Progenitor cell of endocrine pancreas (in vitro differentiated cells): Measurements from ENCODE around the gene NOL11. TPM values are rescaled to one million over a fixed set of nuclear protein-coding genes. Genes with fewer than 3 reads are reported as not detected.

ENCODE experiments used
- DNase-seq: peaks from one replicate; pipeline ENCODE4 v3.0.0; 2021; ENCODE audit warnings: low spot score; ENCODE audit not compliant: unreplicated experiment
- H3K27ac Mint-ChIP-seq: 2 replicates; pipeline ENCODE4 v1.8.0; 2021; ENCODE audit warnings: mild to moderate bottlenecking, moderate library complexity, mixed read lengths
- H3K27me3 Mint-ChIP-seq: 2 replicates; pipeline ENCODE4 v1.8.0; 2021; ENCODE audit warnings: mixed read lengths
- H3K36me3 Mint-ChIP-seq: 2 replicates; pipeline ENCODE4 v1.8.0; 2022; ENCODE audit warnings: mixed read lengths; ENCODE audit not compliant: insufficient read depth
- H3K4me1 Mint-ChIP-seq: 2 replicates; pipeline ENCODE4 v1.8.0; 2021; ENCODE audit warnings: low read depth, mixed read lengths
- H3K4me3 Mint-ChIP-seq: 2 replicates; pipeline ENCODE4 v1.8.0; 2021; ENCODE audit warnings: low read depth, mild to moderate bottlenecking, moderate library complexity, mixed read lengths
- H3K9me3 Mint-ChIP-seq: 2 replicates; pipeline ENCODE4 v1.8.0; 2021; ENCODE audit warnings: low read depth, mixed read lengths
- CTCF ChIP-seq: fragments of 200-600 bp; sonication (generic); IDR thresholded peaks from one replicate; pipeline ENCODE4 v1.5.0; 2021; ENCODE audit warnings: antibody characterized with exemption, mild to moderate bottlenecking; ENCODE audit not compliant: unreplicated experiment
- total RNA-seq: library from RNA; stranded (reverse); gene quantifications from 2 replicates; pipeline ENCODE4 v1.2.1, GENCODE V29; 2021

The NOL11 gene
- total RNA-seq, 1 donor from 2014 or later: 63.0 TPM

- DNase-seq: no peak
- Mint-ChIP-seq H3K27ac (no peak overlapping the region), H3K27me3 (no peaks in the 10 kb centered on the region), H3K36me3 (no peaks in the 10 kb centered on the region), H3K4me1 (no peaks in the 10 kb centered on the region), H3K9me3 (no peaks in the 10 kb centered on the region), H3K4me3 (no peak overlapping the region)
- no peak for TF ChIP-seq CTCF
These were observed 66.8 kb downstream of the NOL11 start for GRCh38 chr17:67784364-67785121.

- no peak for TF ChIP-seq CTCF
- no peaks in the 10 kb centered on the region for H3K9me3 Mint-ChIP-seq
- H3K27me3 Mint-ChIP-seq: no peaks in the 10 kb centered on the region
- DNase-seq: no peak
- no peak overlapping the region for H3K4me3 Mint-ChIP-seq
- H3K4me1 Mint-ChIP-seq: no peaks in the 10 kb centered on the region
- H3K36me3 Mint-ChIP-seq: no peaks in the 10 kb centered on the region
- H3K27ac Mint-ChIP-seq: no peak overlapping the region
These were observed 67.4 kb downstream of the NOL11 start for GRCh38 chr17:67785122-67785477.

GRCh38 chr17:67785504-67785903 is 67.8 kb downstream of the NOL11 start:
- TF ChIP-seq CTCF: no peak

More at GRCh38 chr17:67785504-67785903, 67.8 kb downstream of the NOL11 start:
- H3K4me1 Mint-ChIP-seq: no peaks in the 10 kb centered on the region
- H3K9me3 Mint-ChIP-seq: no peaks in the 10 kb centered on the region
- DNase-seq: no peak
- H3K4me3 Mint-ChIP-seq: no peak overlapping the region
- no peak overlapping the region for H3K27ac Mint-ChIP-seq
- H3K36me3 Mint-ChIP-seq: no peaks in the 10 kb centered on the region
- no peaks in the 10 kb centered on the region for H3K27me3 Mint-ChIP-seq

Other genes with a start within 250 kb of the NOL11 start
- gene BPTF, start 107.6 kb downstream of the NOL11 start, total RNA-seq: 181 and 194 TPM in 2 replicates